Fibroblast of skin of left quadriceps (primary cell): ENCODE results near the gene AIRE.
"Not testable (repeated sequence)": the region's sequence is repeated elsewhere in the genome, so short reads cannot be mapped to it uniquely, and the experiment has no call there.

ENCODE experiments used
- DNase-seq, 2 experiments: peaks; one replicate each; pipeline ENCODE4 v3.0.0-alpha.2; 2013; ENCODE audit warnings: low read depth in 2 of 2

The AIRE gene

DNA sequence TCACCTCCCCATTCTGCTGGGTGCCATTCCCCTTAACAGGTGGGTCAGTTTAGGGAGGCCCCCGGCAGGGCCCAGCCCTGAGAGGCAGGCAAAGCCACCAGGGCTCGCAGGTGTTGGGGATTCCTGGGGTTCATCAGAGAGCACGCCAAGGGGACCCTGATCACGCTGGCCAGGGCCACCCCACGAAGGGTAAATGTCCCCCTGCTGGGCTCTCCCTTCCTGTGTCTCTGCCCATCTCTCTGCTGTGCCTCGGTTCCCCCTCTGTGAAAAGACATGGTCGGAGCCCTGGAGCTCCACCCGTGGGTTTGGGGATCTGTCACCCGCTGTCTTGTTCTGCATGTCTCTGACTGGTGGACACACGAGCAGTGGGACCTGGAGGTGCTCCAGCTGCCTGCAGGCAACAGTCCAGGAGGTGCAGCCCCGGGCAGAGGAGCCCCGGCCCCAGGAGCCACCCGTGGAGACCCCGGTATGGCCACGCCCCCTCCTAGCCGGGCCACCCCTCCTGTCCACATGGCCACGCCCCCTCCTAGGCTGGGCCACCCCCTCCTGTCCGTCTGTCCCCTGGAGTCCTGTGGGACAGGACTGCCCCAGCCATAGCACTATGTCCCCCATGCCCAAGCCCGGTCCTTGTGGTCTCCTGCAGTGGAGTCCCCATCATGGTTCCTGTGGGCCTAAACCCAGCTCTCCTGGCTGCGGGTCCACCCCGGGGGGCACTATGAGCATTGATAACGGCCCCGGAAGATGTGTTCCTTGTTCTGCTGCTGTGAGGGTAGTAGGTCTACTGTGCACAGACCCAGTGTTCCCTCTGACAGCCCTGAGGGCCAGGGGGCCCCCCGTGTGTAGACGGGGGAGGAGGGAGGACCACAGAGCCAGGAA is 6.5 kb downstream of the AIRE start:
- no peak for DNase-seq

DNA sequence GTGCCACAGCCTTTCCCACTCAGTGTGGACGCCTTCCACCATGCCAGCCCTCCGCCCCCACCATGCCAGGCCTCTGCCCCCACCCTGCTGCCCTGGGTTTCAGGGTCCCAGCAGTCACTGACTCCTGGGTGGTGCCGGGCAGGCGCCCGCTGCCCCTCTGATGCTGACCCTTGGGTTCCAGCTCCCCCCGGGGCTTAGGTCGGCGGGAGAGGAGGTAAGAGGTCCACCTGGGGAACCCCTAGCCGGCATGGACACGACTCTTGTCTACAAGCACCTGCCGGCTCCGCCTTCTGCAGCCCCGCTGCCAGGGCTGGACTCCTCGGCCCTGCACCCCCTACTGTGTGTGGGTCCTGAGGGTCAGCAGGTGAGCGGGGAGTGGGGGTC is 7.1 kb downstream of the AIRE start:
- DNase-seq: no peak

DNA sequence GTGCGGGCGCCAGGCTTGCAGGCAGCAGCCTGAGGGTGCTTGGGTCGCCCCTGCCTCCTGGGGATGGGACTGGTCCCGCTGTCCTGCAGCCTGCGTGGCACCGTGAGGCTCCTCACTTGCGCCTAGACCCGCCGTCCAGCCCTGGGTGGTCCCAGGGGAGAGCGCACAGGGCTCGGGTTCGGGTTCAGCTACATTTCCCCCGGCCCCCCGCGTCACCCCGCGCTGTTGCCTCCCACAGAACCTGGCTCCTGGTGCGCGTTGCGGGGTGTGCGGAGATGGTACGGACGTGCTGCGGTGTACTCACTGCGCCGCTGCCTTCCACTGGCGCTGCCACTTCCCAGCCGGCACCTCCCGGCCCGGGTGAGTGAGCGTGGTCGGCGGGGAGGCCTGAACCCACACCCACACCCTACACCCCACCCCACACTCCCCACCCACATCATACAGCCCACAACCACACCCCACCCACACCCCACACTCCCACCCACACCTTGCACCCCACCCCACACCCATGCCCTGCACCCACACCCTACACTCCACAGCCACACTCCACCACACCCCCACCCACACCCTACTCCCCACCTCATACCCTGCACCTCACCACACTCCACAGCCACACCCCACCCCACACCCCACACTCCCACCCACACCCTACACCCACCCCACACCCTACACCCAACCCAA is 8.0 kb downstream of the AIRE start:
- DNase-seq: no peak

DNA sequence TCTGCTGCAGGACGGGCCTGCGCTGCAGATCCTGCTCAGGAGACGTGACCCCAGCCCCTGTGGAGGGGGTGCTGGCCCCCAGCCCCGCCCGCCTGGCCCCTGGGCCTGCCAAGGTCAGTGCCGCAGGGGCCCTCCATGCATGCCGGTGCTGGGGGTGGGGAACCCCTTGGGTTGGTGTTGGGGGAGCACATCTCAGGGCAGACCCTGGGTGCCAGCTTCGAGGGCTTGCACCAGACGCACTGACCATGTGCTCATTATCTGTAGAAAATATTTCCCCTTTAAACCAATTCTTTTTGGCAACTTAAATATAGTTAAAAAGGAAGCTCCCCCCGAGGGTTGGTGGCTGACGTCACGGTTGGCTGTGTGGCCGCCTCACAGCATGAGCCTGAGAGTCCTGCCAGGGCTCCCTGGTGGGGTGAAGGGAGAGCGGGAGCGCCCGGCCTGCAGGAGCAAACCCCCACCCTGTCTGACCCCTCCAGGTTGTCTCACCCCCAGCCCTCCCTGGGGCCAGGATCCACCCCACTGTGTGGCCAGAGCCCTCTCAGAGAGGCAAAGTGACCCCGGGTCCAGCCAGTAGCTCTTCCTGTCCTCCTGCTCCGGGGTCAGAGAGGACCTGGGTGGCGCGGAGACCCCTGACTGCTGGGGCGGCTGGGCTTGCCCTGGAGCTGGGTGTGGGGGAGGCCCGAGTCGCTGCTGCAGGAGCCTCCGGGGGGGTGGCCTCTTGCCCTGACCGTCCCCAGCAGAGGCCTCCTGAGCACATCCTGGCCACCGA is 8.9 kb downstream of the AIRE start:
- DNase-seq: no peak

DNA sequence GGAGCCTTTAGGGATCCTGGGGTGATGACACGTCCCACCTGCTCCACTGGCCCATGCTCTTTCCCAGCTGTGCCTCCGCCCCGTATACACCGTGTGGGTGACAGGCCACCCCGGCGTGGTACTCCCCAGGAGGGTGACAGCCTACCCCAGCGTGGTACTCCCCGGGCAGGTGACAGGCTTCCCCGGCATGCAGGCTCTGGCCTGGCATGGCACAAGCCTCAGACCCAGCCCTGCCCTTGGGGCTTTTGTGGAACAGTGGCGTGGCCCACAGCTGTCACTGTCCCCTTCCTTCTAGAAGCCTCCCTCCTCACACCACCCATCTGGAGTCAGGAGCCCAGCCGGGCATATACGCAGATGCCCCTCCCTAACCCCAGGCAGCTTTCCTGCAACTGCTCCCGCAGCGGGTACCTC is 9.5 kb downstream of the AIRE start:
- no peak for DNase-seq

DNA sequence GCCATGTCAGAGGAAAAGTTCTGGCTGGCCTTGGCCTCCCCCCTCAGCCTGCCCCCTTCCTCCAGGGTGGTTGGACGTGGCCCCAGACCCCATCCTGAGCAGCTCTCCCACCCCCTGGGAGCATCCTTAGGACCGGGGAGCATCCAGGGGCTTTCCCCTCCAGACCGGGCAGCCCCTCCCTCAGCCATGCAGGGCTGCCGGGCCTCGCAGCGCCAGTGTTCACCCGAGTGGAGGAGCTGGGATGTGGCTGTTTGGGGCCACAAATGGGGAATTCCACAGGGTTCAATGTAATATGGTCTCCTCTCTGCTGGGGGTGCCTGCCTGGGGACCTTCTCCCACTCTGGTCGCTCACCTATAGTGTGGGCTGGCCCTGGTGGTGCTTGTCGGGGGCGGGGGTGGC is 10.0 kb downstream of the AIRE start:
- no peak for DNase-seq

DNA sequence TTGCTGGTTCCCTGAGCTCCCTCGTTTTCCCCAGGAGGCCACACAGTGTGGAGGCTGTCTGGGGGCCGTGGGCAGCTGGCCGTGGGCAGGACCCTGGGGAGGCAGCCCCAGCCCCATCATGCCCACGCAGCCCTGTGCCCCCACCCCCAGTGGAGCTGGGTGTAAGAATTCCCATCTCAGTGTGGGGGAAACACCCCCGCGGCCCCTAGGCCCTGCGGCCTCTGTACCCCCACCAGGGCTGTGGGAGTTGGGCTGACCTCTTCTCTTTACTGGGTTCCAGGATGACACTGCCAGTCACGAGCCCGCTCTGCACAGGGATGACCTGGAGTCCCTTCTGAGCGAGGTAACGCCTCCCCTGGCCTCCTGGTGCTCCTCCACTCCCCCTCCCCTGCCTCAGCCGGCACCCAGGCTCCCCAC is 10.4 kb downstream of the AIRE start:
- DNase-seq: no peak

DNA sequence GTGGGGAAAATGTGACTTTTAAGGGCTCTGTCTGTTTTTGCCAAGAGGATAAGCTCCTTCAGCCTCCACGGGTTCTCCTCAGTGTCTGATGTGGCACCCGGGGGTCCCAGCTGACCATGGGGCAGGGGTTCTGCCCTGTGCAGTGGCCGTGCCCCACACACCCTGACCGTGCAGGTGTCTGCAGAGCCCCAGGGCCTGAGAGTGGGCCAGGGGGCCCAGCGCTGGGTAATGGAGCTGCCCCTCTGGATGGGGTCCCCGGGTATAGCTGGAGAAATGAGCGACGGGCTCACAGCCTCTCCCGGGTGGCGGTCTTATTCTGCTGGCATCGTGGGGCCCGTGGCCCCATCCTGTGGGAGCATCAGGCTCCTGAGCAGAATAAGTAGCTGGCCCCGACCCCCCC is 11.2 kb downstream of the AIRE start:
- DNase-seq: no peak

DNA sequence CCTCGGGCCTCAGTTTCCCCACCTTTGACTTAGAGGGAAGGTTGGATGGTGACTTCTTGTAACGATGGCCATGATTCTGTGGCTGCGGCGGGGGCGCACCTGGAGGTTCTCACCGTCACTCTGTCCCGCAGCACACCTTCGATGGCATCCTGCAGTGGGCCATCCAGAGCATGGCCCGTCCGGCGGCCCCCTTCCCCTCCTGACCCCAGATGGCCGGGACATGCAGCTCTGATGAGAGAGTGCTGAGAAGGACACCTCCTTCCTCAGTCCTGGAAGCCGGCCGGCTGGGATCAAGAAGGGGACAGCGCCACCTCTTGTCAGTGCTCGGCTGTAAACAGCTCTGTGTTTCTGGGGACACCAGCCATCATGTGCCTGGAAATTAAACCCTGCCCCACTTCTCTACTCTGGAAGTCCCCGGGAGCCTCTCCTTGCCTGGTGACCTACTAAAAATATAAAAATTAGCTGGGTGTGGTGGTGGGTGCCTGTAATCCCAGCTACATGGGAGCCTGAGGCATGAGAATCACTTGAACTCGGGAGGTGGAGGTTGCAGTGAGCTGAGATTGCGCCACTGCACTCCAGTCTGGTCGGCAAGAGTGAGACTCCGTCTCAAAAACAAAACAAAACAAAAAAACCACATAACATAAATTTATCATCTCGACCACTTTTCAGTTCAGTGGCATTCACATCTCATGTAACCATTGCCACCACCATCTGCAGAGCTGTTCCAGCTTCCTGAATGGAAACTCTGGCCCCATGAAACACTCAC is 12.0 kb downstream of the AIRE start:
- peak; percentile 37 to 44 for DNase-seq

DNA sequence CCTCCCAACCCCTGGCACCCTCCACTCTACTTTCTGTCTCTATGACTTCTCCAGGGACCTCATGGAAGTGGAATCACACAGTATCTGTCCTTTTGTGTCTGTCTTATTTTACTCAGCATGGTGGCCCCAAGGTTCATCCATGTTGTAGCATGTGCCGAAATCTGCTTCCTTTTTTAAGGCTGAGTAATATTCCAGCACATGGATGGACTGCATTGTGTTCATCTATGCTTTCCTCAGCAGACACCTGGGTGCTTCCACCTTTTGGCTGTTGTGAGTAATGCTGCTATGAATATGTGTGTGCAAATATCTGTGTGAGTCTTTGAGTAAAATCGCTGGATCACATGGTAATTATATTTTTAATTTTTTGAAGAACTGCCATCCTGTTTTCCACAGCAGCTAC is 12.6 kb downstream of the AIRE start:
- no peak for DNase-seq

DNA sequence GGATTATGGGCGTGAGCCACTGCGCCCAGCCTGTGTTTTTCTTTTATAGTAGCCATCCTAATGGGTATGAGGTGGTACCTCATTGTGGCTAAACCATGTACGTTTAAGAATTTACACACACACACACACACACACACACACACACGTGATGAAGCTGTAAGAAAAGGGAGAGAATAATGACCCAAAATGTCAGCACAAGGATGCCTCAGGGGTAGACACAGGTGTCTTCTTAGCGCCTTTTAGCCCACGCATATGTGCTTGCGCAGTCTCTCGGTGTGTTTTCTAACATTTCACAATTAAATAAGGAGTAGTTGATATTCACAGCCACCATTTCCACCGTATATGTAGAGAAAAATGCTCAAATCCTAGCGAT is 13.4 kb downstream of the AIRE start:
- no peak for DNase-seq

DNA sequence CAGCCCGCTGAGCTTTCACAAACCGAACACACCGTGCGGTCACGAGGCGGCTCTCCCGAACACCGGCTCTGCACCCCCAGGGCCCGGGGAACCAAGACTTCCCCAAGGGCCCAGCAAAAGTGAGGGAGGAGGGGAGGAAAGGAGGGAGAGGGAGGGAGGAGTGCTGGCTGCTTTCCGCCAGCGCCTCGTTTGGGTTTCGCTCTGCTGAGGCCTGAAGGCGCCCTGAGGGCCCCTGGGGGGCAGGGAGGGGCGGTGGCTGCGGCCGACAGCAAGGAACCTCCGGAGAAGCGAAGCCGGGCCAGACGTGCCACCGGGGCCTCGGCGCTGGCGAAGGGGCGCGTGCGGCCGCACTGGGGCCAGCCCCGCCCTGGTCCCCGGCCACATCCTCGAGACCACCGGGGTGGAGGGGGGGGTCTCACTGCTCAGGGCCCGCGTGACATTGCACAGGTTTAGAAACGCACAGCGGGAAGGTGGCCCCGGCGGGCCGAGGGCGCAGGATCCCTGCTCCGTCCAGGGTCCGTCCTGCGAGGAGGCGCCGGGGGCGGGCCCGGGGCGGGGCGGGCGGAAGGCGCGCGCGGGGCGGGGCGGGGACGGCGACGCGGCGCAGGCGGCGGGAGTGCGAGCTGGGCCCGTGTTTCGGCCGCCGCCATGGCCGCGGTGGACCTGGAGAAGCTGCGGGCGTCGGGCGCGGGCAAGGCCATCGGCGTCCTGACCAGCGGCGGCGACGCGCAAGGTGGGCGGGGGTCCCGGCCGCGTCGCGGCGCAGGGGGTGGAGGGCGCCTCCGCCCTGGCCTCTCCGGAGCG is 14.0 kb downstream of the AIRE start, which contains the start of gene PFKL:
Gene PFKL, plus strand, starts transcription at position 596 of the 804 bp plus-strand sequence. Its CDS starts 53 bp downstream, at position 649.
- DNase-seq: no peak

DNA sequence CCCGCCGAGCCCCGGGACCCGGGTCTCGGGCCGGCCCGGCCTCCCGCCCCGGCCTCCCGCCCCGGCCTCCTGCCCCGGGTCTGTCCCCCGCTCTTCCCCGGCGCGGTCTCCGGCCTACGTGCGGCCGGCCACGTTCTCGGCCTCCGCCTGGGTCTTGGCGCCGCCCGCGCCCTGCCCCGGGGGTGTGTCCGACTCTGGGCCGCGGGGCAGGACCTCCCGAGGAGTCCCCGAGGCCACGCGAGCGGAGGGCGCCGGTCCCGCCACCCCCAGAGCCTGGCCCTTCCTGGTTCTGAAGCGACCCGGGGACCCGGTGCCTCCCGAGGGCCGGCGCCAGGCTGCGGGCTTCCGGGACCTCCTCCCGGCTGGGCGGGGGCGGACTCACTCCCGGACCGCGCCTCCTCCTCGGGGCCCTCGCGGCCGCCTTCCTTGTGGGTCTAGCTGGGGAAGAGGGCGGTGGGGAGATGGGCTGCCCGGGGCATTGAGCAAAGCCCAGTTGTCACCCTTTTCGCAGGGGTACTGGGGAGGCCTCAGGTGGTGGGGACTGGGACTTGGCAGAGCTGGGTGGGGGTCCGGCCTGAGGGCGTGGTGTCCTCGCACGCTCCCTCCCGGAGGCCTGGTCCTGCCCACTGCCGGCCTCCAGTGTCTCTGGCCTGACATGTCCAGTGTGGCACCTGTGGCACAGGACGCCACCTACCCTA is 14.7 kb downstream of the AIRE start:
- DNase-seq: no peak

DNA sequence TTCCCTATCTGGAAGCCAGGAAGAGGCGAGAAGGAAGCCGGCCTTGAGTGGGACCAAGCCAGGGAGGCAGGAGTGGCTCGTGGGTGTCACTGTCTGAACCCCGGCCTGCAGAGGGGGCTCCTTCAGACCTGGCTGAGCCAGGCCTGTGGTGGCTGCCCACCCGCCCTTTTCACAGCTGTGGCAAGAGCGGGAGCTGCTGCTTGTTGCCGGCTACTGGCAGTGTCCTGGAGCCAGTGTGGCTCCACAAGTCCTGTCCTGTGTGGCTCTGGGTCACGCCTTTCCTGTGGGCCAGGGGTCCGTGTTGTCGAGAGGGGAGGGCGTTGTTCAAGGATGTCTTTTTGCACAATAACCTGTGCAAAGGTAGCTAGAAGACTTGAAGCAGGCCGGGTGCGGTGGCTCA is 15.5 kb downstream of the AIRE start:
- DNase-seq: no peak

DNA sequence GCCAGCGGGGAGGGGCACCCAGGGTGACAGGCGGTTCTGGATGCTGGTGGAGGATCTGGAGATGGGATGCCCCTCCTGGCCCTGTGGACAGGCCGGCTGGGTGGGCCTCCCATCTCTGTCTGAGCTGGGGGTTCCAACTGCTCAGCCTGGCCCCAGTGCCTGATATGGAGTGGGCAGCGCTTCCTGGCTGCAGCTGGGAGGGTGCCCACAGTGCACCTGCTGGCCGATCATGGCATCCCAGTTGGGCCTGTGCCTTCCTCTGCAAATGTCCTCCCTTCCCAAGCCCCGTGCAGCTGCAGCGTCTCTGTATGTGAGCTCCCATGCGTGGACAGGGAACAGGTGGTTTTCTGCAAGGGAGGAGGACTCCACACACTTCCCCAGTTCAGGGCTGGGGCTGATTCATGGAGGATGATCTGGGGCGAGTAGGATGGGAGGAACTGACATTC is 16.3 kb downstream of the AIRE start:
- DNase-seq: no peak

DNA sequence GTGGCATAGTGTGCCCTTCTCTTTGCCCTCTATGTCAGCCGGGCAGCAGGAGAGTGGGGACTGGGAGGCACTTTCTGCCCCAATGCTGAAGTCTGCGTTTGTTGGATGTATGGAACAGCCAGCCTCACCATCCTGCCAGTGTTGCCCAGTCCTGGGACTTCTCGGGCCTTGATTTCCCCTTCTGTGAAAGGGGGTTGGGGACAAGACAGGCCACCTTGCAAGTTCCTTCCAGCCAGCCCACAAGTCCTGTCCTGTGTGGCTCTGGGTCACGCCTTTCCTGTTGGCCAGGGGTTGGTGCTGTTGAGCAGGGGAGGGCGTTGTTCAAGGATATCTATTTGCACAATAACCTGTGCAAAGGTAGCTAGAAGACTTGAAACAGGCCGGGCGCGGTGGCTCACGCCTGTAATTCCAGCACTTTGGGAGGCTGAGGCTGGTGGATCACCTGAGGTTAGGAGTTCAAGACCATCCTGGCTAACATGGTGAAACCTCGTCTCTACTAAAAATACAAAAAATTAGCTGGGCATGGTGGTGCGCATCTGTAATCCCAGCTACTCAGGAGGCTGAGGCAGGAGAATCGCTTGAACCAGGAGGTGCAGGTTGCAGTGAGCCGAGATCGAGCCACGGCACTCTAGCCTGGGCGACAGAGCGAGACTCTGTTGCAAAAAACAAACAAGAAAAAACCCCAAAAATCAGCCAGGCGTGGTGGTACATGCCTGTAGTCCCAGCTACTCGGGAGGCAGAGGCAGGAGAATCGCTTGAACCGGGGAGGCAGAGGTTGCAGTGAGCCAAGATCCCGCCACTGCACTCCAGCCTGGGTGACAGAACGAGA is 17.1 kb downstream of the AIRE start:
- not testable (repeated sequence) for DNase-seq

DNA sequence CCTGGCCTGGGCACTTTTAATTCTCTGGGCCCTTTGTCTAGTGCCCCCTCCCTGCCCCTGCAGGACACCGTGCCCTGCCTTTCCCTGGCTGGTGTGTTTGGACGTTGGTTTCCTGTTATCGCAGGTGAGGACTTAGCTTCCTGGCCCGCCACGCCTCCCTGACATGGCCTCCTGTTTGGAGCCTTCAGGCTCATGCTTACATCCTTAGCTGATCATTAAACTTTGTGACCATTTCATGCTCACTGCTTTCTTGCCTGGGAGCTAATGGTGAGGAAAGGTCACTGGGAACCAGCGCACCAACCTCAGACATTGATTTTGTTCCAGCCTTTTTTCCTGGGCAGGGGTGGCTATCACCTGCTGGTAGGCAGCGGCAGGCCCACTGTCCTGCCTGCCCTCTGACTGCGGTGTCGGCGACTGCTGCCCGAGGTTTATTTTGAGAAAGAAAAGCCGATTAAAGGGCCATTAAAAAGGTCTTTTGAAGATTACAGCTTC is 17.9 kb downstream of the AIRE start:
- no peak for DNase-seq

DNA sequence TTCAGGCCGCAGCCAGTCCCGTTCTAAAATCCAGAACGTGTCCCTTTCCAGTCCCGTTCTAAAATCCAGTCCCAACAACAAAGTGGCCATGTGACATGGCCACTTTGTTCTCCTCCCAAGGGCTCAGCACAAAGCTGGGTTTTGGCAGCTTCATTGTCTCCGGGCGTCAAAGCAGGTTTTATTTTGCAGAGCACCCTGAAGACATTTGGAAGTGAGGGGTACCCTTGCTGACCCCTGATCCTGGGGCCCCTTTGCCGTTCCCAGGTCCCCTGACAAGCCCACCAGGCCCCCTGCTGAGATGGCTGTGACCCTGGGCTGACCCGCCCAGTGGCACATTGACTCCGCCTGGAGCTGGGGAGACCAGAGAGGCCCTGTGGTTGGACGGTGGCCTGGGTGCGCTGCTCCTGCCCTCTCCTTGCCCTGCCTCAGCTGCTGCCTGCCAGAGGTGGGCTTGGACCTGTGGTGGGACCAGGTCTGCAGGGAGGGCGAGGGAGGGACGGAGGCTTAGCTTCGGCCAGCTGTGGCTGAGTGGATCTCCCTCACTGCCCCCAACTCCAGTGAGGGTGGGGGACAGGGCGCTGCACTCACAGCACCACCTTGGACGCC is 18.4 kb downstream of the AIRE start:
- DNase-seq: no peak

DNA sequence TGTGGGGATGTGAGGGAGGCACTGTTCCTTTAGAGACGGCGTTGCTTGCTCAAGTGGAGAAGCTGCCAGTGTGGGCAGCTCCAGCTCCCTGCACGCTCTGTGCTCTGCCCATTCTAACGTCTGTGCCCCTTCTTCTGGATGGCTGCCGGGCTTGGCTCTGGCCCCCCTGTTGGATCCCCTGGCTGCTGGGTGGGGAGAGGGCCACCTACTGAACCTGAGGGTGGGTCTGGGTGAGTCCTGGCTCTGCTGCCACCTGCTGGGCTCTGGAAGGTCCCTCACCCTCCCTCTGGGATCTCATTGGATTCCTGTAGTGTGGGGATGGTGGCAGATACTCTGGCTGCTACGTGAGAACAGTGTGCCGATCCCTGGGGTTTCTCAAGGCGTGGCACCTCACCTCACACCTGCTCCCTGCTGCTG is 19.2 kb downstream of the AIRE start:
- no peak for DNase-seq
